ENCODE measurements around the gene NEDD9.
A peak's percentile ranks its signal among the peaks of the same experiment; 100 is the strongest.

The NEDD9 gene

GRCh38 chr6:11174242-11174611 is 58.2 kb downstream of the NEDD9 start:
- in situ Hi-C loops (cut with HindIII; ENCODE audit: low sequenced_read_pairs) = no loop called here
- H3K4me3 ChIP-seq (ENCODE audit: low read depth, low read length) = no peak overlapping the region
- no peak for TF ChIP-seq CTCF (IDR thresholded peaks at IDR 0.05; ENCODE audit: low read depth, low read length, missing control alignments)
- DNase-seq (ENCODE audit: low read depth) = no peak

GRCh38 chr6:11172501-11173327 is 59.8 kb downstream of the NEDD9 start:
- DNase-seq (ENCODE audit: low read depth) = no peak
- in situ Hi-C loops (cut with HindIII; ENCODE audit: low sequenced_read_pairs) = no loop called here
- peak; percentile 76 for TF ChIP-seq CTCF (IDR thresholded peaks at IDR 0.05; ENCODE audit: low read depth, low read length, missing control alignments)
- H3K4me3 ChIP-seq (ENCODE audit: low read depth, low read length) = no peak overlapping the region

DNA sequence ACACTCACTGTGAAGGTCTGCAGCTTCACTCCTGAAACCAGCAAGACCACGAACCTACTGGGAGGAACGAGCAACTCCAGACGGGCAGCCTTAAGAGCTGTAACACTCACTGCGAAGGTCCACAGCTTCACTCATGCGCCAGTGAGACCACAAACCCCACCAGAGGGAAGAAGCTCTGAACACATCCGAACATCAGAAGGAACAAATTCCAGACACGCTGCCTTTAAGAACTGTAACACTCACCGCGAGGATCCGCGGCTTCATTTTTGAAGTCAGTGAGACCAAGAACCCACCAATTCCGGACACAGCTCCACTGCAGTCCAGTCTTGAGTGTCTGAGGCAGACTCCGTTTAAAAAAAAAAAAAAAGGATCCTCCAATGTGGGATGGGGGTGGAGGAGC is 60.5 kb downstream of the NEDD9 start:
- H3K4me3 ChIP-seq (ENCODE audit: low read depth, low read length) = no peak overlapping the region
- in situ Hi-C loops (cut with HindIII; ENCODE audit: low sequenced_read_pairs) = no loop called here
- TF ChIP-seq CTCF (IDR thresholded peaks at IDR 0.05; ENCODE audit: low read depth, low read length, missing control alignments) = no peak
- DNase-seq (ENCODE audit: low read depth) = no peak

DNA sequence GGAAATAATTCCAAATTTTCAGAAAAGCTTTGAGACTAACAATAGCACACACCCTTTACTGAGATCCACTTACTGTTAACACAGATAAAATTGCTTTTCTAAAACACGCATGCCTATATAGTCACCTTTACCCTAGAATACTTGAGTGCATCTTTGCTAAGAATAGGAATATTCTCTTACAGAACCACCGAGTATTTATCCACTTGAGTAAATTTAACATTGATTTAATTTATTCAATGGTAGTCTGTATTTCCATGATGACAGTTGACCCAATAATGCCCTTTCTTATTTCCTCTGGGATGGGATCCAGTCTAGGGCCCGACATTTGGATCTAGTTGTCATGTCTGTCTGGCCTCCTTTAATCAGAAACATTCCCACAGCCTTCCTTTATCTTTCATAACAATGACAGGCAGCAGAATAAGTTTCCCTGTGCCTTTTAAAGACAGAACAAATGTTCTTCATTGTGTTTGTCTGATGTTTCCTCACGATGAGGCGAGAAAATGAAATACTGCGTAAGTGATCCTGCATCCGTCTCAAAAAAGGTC is 64.3 kb downstream of the NEDD9 start:
- no peak for DNase-seq (ENCODE audit: low read depth)
- in situ Hi-C loops (cut with HindIII; ENCODE audit: low sequenced_read_pairs) = no loop called here
- H3K4me3 ChIP-seq (ENCODE audit: low read depth, low read length) = no peak overlapping the region
- TF ChIP-seq CTCF (IDR thresholded peaks at IDR 0.05; ENCODE audit: low read depth, low read length, missing control alignments) = no peak

GRCh38 chr6:11166948-11167347 is 65.5 kb downstream of the NEDD9 start:
- no peak for TF ChIP-seq CTCF (IDR thresholded peaks at IDR 0.05; ENCODE audit: low read depth, low read length, missing control alignments)
- no peak overlapping the region for H3K4me3 ChIP-seq (ENCODE audit: low read depth, low read length)
- in situ Hi-C loops (cut with HindIII; ENCODE audit: low sequenced_read_pairs) = no loop called here
- no peak for DNase-seq (ENCODE audit: low read depth)

DNA sequence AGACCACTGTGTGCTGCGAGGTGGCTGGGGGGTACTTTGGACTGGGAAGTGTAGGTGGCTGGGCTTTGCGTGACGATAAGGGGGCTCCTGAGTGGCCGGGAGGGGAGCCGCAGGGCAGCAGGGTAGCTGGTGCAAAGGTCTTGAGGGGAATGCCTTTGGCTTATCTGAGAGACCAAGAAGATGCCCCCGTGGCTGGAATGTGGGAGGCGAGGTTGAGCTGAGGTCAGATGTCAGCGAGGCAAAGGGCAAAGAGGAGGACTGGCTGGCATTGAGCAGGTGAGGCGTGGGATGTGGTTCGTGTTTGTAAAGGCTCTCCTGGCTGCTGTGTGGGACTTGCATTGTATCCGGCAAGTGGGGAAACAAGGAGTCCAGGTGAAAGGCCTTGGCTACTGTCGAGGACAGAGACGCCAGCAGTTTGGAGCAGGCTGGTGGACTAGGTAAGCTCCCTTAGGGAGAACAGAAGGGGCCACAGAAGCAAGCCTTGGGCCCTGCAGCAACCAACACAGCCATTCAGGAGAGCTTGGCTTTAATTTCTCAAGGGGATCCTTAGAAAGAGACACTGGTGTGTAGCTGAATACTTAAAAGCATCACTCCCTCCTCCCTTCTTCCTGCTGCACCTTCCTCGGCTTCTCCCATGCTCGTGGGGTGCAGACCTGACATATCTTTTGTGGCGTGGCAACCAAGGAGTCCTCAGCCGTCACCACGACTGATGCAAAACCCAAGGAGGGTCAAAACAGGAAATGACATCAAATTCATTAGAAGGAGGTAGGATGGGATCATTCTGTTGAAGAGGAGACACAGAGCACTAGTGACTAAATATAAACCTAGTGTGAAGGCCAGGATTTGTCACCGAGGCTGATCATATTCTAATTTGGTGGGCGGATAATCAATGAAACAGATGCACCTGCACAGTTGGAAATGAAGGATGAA is 67.5 kb downstream of the NEDD9 start:
- in situ Hi-C loops (cut with HindIII; ENCODE audit: low sequenced_read_pairs) = no loop called here
- no peak for TF ChIP-seq CTCF (IDR thresholded peaks at IDR 0.05; ENCODE audit: low read depth, low read length, missing control alignments)
- DNase-seq (ENCODE audit: low read depth) = no peak
- no peak overlapping the region for H3K4me3 ChIP-seq (ENCODE audit: low read depth, low read length)
